Astrocyte of the hippocampus (primary cell): ENCODE results near the gene TOMM40L.
A peak's percentile ranks its signal among the peaks of the same experiment; 100 is the strongest.
"Not testable (repeated sequence)": the region's sequence is repeated elsewhere in the genome, so short reads cannot be mapped to it uniquely, and the experiment has no call there.

ENCODE experiments used
- DNase-seq: peaks from one replicate; pipeline ENCODE4 v3.0.0; 2011; ENCODE audit warnings: low read depth, low spot score

TOMM40L gene

GRCh38 chr1:161255955-161256520 lies 30.2 kb downstream of the TOMM40L start:
- not testable (repeated sequence) for DNase-seq

DNA sequence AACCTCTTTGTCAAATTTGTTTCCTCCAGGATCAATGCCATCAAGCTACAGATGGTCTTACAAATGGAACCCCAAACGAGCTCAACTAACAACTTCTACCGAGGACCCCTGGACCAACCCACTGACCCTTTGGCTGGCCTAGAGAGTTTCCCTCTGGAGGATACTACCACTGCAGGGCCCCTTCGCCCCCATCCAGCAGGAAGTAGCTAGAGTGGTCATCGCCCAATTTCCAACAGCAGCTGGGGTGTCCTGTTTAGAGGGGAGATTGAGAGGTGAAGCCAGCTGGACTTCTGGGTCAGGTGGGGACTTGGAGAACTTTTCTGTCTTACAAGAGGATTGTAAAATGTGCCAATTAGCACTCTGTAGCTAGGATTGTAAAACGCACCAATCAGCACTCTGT lies 31.2 kb downstream of the TOMM40L start:
- DNase-seq: not testable (repeated sequence)

DNA sequence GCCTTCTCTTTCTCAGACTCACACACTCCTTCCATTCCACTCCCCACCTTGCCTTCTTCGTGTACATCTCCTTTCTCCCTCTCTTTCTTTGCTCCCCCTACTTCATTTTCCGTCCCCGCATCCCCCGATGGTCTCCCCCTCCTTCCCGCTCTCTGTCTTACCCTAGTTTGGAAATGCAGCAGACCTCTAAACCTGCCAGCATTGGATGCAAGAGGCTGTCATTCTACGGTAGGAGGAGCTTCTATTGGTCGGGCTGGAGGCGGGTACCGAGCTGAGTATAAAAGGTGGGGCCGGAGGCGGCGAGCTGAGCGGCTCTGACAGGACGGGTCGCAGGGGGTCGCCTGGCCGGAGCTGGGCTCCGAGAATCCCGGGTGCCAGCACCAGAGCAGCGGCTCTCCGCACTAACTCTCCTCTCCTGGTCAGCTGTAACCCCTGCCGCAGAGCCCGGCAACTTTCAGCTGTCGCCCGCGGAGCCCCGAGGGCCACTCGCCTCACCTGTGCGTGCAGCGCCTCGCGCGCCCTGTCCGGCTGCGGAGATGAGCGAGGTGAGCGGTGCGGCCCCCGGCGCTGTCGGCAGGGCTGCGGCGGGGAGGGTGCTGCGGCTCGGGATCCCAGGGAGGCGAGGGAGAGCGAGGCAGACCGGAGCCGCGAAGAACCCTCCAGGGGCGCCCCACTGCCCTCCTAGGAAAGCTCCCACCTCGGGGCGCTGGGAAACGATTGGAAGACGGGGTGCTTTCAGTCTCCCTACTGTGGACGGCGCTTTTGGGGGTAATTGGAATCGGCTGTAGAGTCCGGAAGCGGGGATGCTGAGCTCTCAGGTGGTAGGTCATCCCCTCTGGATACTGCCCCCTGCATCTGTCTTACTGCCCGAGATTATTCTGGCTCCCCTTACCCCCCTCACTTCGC lies 32.8 kb downstream of the TOMM40L start, which contains the start of gene PCP4L1:
TSS of gene PCP4L1 (plus strand) at position 307 of the 906 bp plus-strand sequence. CDS start at position 537, 230 bp downstream.
- DNase-seq: peak; percentile 81

DNA sequence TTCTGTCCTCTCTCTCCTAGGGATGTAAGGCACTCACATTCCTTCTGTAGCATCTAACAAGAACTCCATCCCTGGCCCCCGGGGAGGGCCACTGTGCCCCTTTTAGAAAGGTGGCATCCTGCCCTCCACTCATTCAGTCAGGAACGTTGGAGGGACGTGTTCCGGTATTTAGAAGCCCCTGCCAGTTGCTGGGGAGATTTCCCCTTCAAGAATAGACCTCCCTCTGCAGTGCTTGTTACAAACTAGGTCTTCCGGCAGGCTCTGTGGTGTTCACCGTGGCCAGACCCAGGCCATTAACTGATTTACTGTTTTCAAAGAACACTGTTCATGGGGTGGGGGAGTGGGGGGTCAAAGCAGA lies 33.5 kb downstream of the TOMM40L start:
- DNase-seq: no peak

GRCh38 chr1:161259765-161260164 lies 33.9 kb downstream of the TOMM40L start:
- DNase-seq: no peak

- no peak for DNase-seq
Measured at GRCh38 chr1:161260376-161261260, 34.8 kb downstream of the TOMM40L start.

GRCh38 chr1:161261261-161262235 lies 35.7 kb downstream of the TOMM40L start:
- DNase-seq: no peak

DNA sequence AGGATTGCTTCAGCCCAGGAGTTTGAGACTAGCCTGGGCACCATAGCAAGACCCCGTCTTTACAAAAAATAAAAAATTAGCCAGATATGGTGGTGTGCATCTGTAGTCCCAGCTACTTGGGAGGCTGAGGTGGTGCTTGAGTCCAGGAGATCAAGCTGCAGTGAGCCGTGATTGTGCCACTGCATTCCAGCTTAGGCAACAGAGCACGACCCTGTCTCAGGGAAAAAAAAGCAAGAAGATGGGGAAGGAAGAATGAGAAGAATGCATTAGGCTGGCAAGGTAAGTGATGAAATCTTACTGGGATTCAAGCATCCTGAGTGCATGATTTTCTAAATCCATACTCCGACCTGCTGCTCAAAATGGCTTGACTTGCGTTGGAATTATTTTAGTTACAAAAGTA lies 39.4 kb downstream of the TOMM40L start:
- DNase-seq: no peak

DNA sequence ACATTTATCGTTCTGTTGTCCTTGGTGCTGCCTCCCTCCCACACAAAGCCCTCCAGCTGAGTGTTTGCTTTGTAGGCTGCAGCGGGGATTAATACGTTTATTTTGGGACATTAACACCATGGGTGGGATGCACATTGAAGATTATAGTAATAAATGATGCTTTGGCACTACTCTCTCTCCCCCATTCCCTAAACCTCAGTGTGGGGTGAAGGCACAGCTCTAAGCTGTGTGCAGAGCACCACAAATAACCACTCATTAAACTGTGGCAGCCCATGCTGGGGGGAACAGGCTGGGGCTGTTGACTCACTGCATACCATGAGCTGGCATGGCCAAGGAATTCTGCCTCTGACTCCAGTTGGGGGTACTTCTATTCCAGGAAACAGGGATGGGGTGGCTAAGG lies 40.3 kb downstream of the TOMM40L start:
- DNase-seq: peak; percentile 56

- no peak for DNase-seq
Measured at GRCh38 chr1:161266836-161267235, 41.0 kb downstream of the TOMM40L start.

DNA sequence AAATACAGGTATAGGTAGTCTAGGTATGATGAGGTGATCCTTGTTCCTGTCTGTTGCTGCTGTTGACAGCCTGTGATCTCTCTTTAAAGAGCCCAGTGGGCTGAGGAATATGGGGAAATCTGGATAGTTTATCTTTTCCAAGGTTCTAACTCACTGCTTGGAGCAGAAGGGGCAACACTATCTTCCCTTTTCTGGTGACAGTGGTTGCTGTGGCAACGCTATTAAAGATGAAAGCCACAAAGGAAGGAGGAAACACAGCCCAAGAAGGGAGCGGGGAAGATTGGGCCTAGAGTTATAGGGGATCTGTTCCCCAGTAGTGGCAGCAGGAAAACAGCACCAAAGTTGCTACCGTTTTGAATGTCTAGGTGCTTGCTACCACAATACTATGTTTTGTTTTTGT lies 41.5 kb downstream of the TOMM40L start:
- no peak for DNase-seq

DNA sequence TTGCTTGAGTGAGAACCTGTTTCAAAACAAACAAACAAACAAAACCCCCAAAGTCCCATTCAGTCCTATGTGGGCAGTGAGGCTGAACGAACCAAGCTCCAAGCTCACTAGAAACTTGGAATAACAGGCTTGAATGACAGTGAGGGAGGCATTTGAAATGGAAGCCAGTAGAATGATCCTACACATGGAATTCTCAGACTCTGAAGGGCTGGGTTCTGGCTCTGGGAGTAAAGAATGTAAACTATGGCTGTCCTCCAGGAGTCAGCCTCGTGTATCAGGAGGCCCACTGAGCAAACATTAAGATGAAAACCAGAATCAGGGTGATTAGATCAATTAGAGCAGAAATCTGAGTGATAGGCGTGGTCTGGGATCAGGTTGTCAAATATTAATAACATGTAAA lies 47.5 kb downstream of the TOMM40L start:
- peak; percentile 22 for DNase-seq

- DNase-seq: no peak
Measured at GRCh38 chr1:161274874-161275273, 49.0 kb downstream of the TOMM40L start.
